Duodenal mucosa (tissue), 2 donors: ENCODE results near the gene HLA-DPB1.

ENCODE experiments used
- H3K27ac ChIP-seq: one replicate; pipeline ENCODE4 v1.7.0; 2013; ENCODE audit warnings: low read depth, low read length
- H3K27me3 ChIP-seq, 2 donors: one replicate each; pipeline ENCODE4 v1.7.0; 2013; ENCODE audit warnings: low read length in 2 of 2, control low read depth in 1 of 2; ENCODE audit not compliant: insufficient read depth in 2 of 2, control insufficient read depth in 1 of 2
- H3K36me3 ChIP-seq, 2 donors: one replicate each; pipeline ENCODE4 v1.7.0; 2013; ENCODE audit warnings: low read length in 2 of 2, control low read depth in 1 of 2; ENCODE audit not compliant: insufficient read depth in 2 of 2, control insufficient read depth in 1 of 2
- H3K4me1 ChIP-seq, 2 donors: one replicate each; pipeline ENCODE4 v1.7.0; 2013; ENCODE audit warnings: low read length in 2 of 2, control low read depth in 1 of 2; ENCODE audit not compliant: insufficient read depth in 2 of 2, control insufficient read depth in 1 of 2
- H3K4me3 ChIP-seq, 2 donors: one replicate each; pipeline ENCODE4 v1.7.0; 2013; ENCODE audit warnings: low read length in 2 of 2, low read depth in 1 of 2
- H3K9ac ChIP-seq, 2 donors: one replicate each; pipeline ENCODE4 v1.7.0; 2013; ENCODE audit warnings: low read length in 2 of 2, low read depth in 1 of 2
- H3K9me3 ChIP-seq, 2 donors: one replicate each; pipeline ENCODE4 v1.7.0; 2013; ENCODE audit warnings: low read length in 2 of 2, control low read depth in 1 of 2; ENCODE audit not compliant: control insufficient read depth in 1 of 2

HLA-DPB1 gene

DNA sequence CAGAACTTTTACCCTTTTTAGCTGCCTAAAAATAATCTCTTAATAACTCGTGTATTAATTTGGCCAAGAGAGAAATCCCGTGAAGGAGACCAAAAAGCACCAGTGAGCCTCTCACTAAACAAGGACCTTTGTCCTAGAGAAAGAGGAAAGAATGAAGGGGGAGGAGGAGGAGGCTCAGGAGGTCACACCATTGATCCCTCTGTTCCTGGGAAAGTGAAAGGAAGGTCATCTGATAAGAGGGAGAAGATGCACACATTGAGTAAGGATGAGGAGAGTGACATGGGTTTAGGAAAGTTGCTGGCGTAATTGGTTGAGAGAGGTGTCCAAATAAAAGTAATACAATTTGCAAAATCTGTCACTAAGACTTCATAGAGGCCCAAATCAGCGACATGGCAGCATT, 49.2 kb downstream of the HLA-DPB1 start:
- Histone ChIP-seq H3K9me3 (peaks cover 9 to 14% of the 10 kb centered on the region in 2 donors), H3K27me3 (no peaks in the 10 kb centered on the region), H3K4me3 (no peak overlapping the region), H3K36me3 (no peaks in the 10 kb centered on the region), H3K27ac (no peak overlapping the region), H3K9ac (no peak overlapping the region), H3K4me1 (no peaks in the 10 kb centered on the region)

DNA sequence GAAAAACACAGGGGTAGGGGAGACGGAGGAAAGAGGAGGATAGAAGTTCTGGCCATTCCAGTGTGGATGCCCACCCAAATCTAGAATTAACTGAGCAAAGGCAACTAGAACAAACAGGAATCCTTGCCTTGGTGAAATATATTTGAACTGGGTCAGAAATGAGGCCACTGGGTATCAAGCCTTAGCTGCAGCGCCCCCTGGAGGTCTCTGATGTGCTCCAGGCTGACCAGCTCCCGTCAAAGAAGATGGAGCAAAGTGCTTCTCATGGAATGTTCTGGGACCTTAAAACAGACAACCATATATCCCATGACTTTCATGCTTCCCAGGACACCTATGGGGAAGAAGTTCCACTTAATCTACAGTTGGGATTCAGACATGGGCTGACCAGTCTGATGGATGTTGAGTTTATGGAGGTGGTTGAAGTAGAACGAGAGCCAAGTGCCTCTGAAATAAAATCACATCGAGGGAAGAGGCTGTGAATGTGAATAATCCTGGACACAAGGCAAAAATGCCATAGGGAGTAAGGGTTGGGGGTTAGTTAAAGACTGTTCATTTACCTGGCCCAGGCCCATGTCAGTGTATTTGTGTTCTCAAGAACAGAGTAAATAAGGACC, 50.4 kb downstream of the HLA-DPB1 start:
- H3K9me3 ChIP-seq: peaks cover 9 to 14% of the 10 kb centered on the region in 2 donors
- H3K4me1 ChIP-seq: no peaks in the 10 kb centered on the region
- no peaks in the 10 kb centered on the region for H3K36me3 ChIP-seq
- H3K9ac ChIP-seq: no peak overlapping the region
- no peak overlapping the region for H3K27ac ChIP-seq
- H3K27me3 ChIP-seq: no peaks in the 10 kb centered on the region
- no peak overlapping the region for H3K4me3 ChIP-seq

DNA sequence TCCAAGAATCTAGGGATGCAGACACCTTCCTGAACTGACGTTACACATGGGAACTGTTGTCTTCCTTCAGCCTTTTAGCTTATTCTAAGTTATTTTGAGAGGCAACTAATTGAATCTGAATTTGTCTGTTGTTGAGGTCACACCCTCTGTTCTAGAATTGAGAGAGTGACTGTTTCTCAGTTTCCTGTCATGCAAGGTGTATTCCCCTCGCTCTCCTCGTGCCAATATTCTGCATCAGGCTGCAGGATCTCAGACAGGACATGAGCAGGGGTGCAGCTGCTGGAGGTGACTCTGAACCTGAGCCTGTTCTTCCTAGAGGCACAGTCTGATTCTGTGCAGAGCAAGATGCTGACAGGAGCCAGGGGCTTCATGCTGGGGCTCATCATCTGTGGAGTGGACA, 52.5 kb downstream of the HLA-DPB1 start:
- no peaks in the 10 kb centered on the region for H3K4me1 ChIP-seq
- H3K4me3 ChIP-seq: no peak overlapping the region
- no peak overlapping the region for H3K27ac ChIP-seq
- peaks cover 8 to 11% of the 10 kb centered on the region in 2 donors for H3K9me3 ChIP-seq
- H3K27me3 ChIP-seq: no peaks in the 10 kb centered on the region
- H3K36me3 ChIP-seq: no peaks in the 10 kb centered on the region
- H3K9ac ChIP-seq: no peak overlapping the region

DNA sequence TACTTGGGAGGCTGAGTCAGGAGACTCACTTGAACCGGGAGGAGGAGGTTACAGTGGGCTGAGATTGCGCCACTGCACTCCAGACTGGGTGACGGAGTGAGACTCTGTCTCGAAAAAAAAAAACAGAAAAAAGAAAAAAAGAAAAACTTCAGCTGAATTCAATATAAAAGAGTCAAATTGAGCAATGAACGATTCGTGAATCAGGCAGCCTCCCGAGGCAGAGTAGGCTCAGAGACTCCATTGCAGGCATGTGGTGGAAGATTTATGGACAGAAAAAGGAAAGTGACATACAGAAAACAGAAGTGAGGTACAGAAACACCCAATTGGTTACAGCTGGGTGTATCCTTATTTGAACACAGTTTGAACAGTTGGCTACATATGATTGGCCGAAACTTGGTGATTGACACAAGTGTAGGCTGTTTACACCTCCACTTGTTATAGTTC, 56.3 kb downstream of the HLA-DPB1 start:
- no peak overlapping the region for H3K4me3 ChIP-seq
- no peaks in the 10 kb centered on the region for H3K4me1 ChIP-seq
- H3K27me3 ChIP-seq: no peaks in the 10 kb centered on the region
- H3K36me3 ChIP-seq: no peaks in the 10 kb centered on the region
- no peak overlapping the region for H3K27ac ChIP-seq
- H3K9me3 ChIP-seq: no peaks in the 10 kb centered on the region
- H3K9ac ChIP-seq: no peak overlapping the region

DNA sequence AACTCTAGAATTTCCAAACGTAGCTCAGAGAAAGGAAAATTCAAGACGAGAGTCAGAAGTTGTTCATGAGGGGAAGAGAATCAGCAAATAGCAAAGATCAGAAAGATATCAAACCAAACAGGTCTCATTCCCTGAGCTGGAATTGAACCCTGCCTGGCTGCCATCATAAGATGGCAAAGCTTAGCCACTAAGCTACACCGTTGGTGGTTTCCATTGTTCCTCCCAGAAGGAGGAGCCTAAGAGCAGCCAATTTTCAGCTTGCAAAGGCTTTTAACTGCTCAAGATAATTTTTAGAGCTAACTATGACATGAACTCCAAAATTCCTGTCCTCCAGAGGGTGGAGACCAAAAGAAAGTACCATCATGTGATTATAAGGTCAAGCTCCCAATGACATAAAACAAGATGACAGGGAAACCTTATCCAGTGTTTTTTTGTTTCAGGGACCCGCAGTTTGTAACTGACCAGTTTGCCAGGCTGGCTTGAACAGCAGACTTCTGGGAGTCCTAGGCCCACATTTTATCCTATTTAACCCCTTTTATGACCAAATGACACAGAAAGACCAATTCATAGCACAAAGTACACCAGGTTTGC, 60.6 kb downstream of the HLA-DPB1 start:
- Histone ChIP-seq H3K4me3 (no peak overlapping the region), H3K9me3 (no peaks in the 10 kb centered on the region), H3K27me3 (peaks cover 0 to 1% of the 10 kb centered on the region in 2 donors), H3K4me1 (no peaks in the 10 kb centered on the region), H3K9ac (no peak overlapping the region), H3K36me3 (no peaks in the 10 kb centered on the region), H3K27ac (no peak overlapping the region)
